HepG2 (cell line): ENCODE results near the gene MPIG6B.

Source experiments
- ADNP ChIP-seq: sonication (generic); formaldehyde crosslinking; IDR thresholded peaks from 2 replicates; pipeline ENCODE4 v1.4.0; 2020; ENCODE audit warnings: missing genetic modification reagents
- FOXA1 ChIP-seq, 2 experiments: fragments of 450-650 bp in 1 of 2; sonication (generic) in 1 of 2; formaldehyde crosslinking in 1 of 2; IDR thresholded peaks; 2 replicates each; pipeline versions ENCODE4 v1.4.0 to v1.6.1; 2016 to 2020; ENCODE audit warnings: missing genetic modification reagents in 1 of 2
- FOXK1 ChIP-seq: sonication (generic); formaldehyde crosslinking; IDR thresholded peaks from 2 replicates; pipeline ENCODE4 v1.4.0; 2020; ENCODE audit warnings: low read depth, missing genetic modification reagents, borderline replicate concordance
- PCBP2 ChIP-seq: fragments of 200-400 bp; formaldehyde crosslinking; optimal IDR thresholded peaks from 2 replicates; pipeline ENCODE3; 2018; ENCODE audit warnings: low read length, low read depth; ENCODE audit not compliant: poor library complexity, severe bottlenecking
- POLR2A ChIP-seq, 2 experiments: IDR thresholded peaks; 2 replicates each; pipeline ENCODE4 v1.6.1; 2011; ENCODE audit warnings: low read depth in 2 of 2, low read length in 2 of 2, mild to moderate bottlenecking in 1 of 2, moderate library complexity in 1 of 2; ENCODE audit not compliant: insufficient read depth in 1 of 2
- SNRNP70 ChIP-seq: fragments of 200-400 bp; formaldehyde crosslinking; IDR thresholded peaks from 2 replicates; pipeline ENCODE4 v1.6.1; 2017; ENCODE audit warnings: mild to moderate bottlenecking, low read depth, low read length, moderate library complexity
- SRF ChIP-seq: IDR thresholded peaks from 2 replicates; pipeline ENCODE4 v1.6.1; 2011; ENCODE audit warnings: mild to moderate bottlenecking, low read depth, low read length, moderate library complexity
- ZBTB7A ChIP-seq: sonication (generic); formaldehyde crosslinking; IDR thresholded peaks from 2 replicates; pipeline ENCODE4 v1.8.0; 2022; ENCODE audit warnings: mild to moderate bottlenecking, missing genetic modification reagents
- TF ChIP-seq, protein P1 (sequence below): sonication (generic); formaldehyde crosslinking; IDR thresholded peaks from 2 replicates; pipeline ENCODE4 v1.5.0; 2020; ENCODE audit warnings: mild to moderate bottlenecking, missing genetic modification reagents, moderate library complexity

DNA sequence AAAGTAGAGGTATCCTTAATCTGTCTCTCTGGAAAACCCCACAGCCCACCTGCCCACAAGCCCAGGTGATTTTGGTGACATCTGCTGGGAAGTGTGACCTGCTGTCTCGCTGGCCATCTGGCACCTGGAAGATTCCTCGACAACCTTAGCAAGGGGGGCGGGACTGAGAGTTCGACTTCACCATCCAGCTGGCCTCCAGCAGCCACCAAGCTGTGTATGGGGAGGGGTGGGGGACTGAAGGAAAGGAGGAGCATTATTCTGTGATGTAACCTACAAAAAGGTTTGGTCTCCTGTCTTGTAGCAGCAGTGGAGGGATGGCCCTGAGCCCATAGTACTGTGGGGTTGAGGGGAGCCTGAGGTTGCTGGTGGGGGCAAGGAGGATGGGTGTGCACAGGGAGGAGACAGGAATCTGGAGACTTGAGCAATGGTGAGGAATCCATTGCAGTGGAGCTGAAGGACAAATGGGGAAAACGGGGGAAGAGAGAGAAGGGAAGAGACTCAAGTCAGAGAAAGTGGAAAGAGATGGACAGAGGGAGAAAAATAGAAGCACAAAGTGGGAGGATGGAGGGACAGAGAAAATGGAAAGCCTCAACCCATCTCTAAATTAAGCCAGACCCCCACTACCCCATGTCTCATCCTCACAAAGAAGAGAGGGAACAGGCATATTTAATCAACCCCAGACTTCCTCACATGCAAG, 12.5 kb upstream of the MPIG6B start:
- TF ChIP-seq SNRNP70 (no peak), ADNP (CRISPR knock-in tag) (no peak), FOXK1 (CRISPR knock-in tag) (no peak), POLR2A (IDR thresholded peaks at IDR 0.05; ENCODE audit: insufficient read depth in 1 of 2, low read depth in 2 of 2, low read length in 2 of 2) (no peak), FOXA1 (IDR thresholded peaks at IDR 0.05) (no peak), FOXA1 (CRISPR knock-in tag; IDR thresholded peaks at IDR 0.05) (no peak), SRF (no peak), PCBP2 (no peak), ZBTB7A (CRISPR knock-in tag) (no peak)
- TF ChIP-seq, protein P1, sequence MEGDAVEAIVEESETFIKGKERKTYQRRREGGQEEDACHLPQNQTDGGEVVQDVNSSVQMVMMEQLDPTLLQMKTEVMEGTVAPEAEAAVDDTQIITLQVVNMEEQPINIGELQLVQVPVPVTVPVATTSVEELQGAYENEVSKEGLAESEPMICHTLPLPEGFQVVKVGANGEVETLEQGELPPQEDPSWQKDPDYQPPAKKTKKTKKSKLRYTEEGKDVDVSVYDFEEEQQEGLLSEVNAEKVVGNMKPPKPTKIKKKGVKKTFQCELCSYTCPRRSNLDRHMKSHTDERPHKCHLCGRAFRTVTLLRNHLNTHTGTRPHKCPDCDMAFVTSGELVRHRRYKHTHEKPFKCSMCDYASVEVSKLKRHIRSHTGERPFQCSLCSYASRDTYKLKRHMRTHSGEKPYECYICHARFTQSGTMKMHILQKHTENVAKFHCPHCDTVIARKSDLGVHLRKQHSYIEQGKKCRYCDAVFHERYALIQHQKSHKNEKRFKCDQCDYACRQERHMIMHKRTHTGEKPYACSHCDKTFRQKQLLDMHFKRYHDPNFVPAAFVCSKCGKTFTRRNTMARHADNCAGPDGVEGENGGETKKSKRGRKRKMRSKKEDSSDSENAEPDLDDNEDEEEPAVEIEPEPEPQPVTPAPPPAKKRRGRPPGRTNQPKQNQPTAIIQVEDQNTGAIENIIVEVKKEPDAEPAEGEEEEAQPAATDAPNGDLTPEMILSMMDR (CRISPR knock-in tag): no peak
